GM23338 (cell line): ENCODE results near the gene YY1AP1. TPM values are rescaled to one million over a fixed set of nuclear protein-coding genes. Genes with fewer than 3 reads are reported as not detected.

Source experiments
- ATAC-seq: fragments of 200-7000 bp; cut with Tn5 transposase; 3 replicates; pipeline ENCODE4 v1.9.1; 2020
- DNase-seq: peaks from one replicate; pipeline ENCODE4 v3.0.0-alpha.2; 2015; ENCODE audit warnings: low spot score
- H2AFZ ChIP-seq: fragments of 200-600 bp; sonication (generic); 2 replicates; pipeline ENCODE4 v1.8.0; 2016; ENCODE audit warnings: antibody characterized with exemption, mild to moderate bottlenecking, moderate library complexity
- H3F3A ChIP-seq: fragments of 200-600 bp; sonication (generic); replicated peaks from 2 replicates; pipeline ENCODE4 v1.8.0; 2017; ENCODE audit warnings: antibody characterized with exemption, mixed run types, low read depth
- H3K27ac ChIP-seq: fragments of 200-600 bp; sonication (generic); 2 replicates; pipeline ENCODE4 v1.6.1; 2016; ENCODE audit warnings: low read depth
- H3K27me3 ChIP-seq: fragments of 200-600 bp; sonication (generic); 2 replicates; pipeline ENCODE4 v1.8.0; 2016; ENCODE audit warnings: mild to moderate bottlenecking, mixed run types, moderate library complexity; ENCODE audit not compliant: insufficient read depth
- H3K36me3 ChIP-seq: fragments of 200-600 bp; sonication (generic); 2 replicates; pipeline ENCODE4 v1.8.0; 2016; ENCODE audit warnings: mild to moderate bottlenecking; ENCODE audit not compliant: insufficient read depth
- H3K4me1 ChIP-seq: fragments of 200-600 bp; sonication (generic); 2 replicates; pipeline ENCODE4 v1.8.0; 2016; ENCODE audit warnings: mild to moderate bottlenecking, moderate library complexity; ENCODE audit not compliant: insufficient read depth
- H3K4me2 ChIP-seq: fragments of 200-600 bp; sonication (generic); 2 replicates; pipeline ENCODE4 v1.7.1; 2017; ENCODE audit warnings: mixed run types
- H3K4me3 ChIP-seq: fragments of 200-600 bp; sonication (generic); 2 replicates; pipeline ENCODE4 v1.6.1; 2016; ENCODE audit warnings: mixed run types
- H3K79me2 ChIP-seq: fragments of 200-600 bp; sonication (generic); replicated peaks from 2 replicates; pipeline ENCODE4 v1.8.0; 2017; ENCODE audit warnings: mild to moderate bottlenecking; ENCODE audit not compliant: insufficient read depth
- H3K9me2 ChIP-seq: fragments of 200-600 bp; sonication (generic); 2 replicates; pipeline ENCODE4 v1.8.0; 2017; ENCODE audit not compliant: insufficient read depth
- H4K20me1 ChIP-seq: fragments of 200-600 bp; sonication (generic); replicated peaks from 2 replicates; pipeline ENCODE4 v1.8.0; 2017; ENCODE audit warnings: mild to moderate bottlenecking; ENCODE audit not compliant: insufficient read depth
- H3K27ac Mint-ChIP-seq: 2 replicates; pipeline ENCODE4 v1.8.0; 2020; ENCODE audit warnings: inconsistent platforms, mild to moderate bottlenecking, moderate library complexity, mixed read lengths
- H3K27me3 Mint-ChIP-seq: 3 replicates; pipeline ENCODE4 v1.8.0; 2022; ENCODE audit warnings: low read depth, mild to moderate bottlenecking, moderate library complexity, mixed read lengths, inconsistent platforms; ENCODE audit not compliant: insufficient read depth, poor library complexity
- H3K36me3 Mint-ChIP-seq: 3 replicates; pipeline ENCODE4 v1.8.0; 2021; ENCODE audit warnings: low read depth, mild to moderate bottlenecking, inconsistent platforms, moderate library complexity, mixed read lengths
- H3K4me1 Mint-ChIP-seq: 3 replicates; pipeline ENCODE4 v1.8.0; 2020; ENCODE audit warnings: mild to moderate bottlenecking, inconsistent platforms, mixed read lengths
- H3K4me3 Mint-ChIP-seq: 3 replicates; pipeline ENCODE4 v1.8.0; 2021; ENCODE audit warnings: moderate library complexity, mild to moderate bottlenecking, inconsistent platforms, mixed read lengths
- H3K9me3 Mint-ChIP-seq: 3 replicates; pipeline ENCODE4 v1.8.0; 2020; ENCODE audit warnings: moderate library complexity, mild to moderate bottlenecking, inconsistent platforms, mixed read lengths
- CREB1 ChIP-seq: fragments of 250-450 bp; sonication (Bioruptor Pico); IDR thresholded peaks from 2 replicates; pipeline ENCODE4 v1.5.0; 2020; ENCODE audit warnings: low read depth, mild to moderate bottlenecking, moderate library complexity
- EZH2 ChIP-seq: fragments of 200-600 bp; sonication (generic); IDR thresholded peaks from one replicate; pipeline ENCODE4 v1.8.0; 2017; ENCODE audit warnings: antibody characterized with exemption, mild to moderate bottlenecking, low read depth; ENCODE audit not compliant: unreplicated experiment
- EZH2phosphoT487 ChIP-seq: fragments of 200-600 bp; sonication (generic); IDR thresholded peaks from one replicate; pipeline ENCODE4 v1.8.1; 2018; ENCODE audit warnings: antibody characterized with exemption; ENCODE audit not compliant: unreplicated experiment
- JUNB ChIP-seq: IDR thresholded peaks from one replicate; pipeline ENCODE4 v1.6.1; 2016; ENCODE audit warnings: antibody characterized with exemption; ENCODE audit not compliant: unreplicated experiment
- NANOG ChIP-seq: IDR thresholded peaks from 2 replicates; pipeline ENCODE4 v1.6.1; 2016; ENCODE audit warnings: antibody characterized with exemption, borderline replicate concordance
- POLR2AphosphoS5 ChIP-seq: IDR thresholded peaks from 2 replicates; pipeline ENCODE4 v1.6.1; 2016; ENCODE audit warnings: antibody characterized with exemption, low read depth
- STAT1 ChIP-seq: IDR thresholded peaks from one replicate; pipeline ENCODE4 v1.6.1; 2016; ENCODE audit warnings: antibody characterized with exemption; ENCODE audit not compliant: unreplicated experiment
- ZNF114 ChIP-seq: fragments of 250-450 bp; sonication (Bioruptor Pico); IDR thresholded peaks from 2 replicates; pipeline ENCODE4 v1.5.0; 2020; ENCODE audit warnings: mild to moderate bottlenecking, moderate library complexity
- ZNF331 ChIP-seq: fragments of 250-450 bp; sonication (Bioruptor Pico); IDR thresholded peaks from 2 replicates; pipeline ENCODE4 v1.5.0; 2020; ENCODE audit warnings: low read depth, mild to moderate bottlenecking, moderate library complexity
- polyA plus RNA-seq: library from polyadenylated mRNA; unstranded; fragments of >200 nt; fragmentation: Nextera tagmentation; extraction: Ambion mirVana; gene quantifications from 2 replicates; pipeline ENCODE4 v1.2.1, GENCODE V29; 2016
- total RNA-seq: library from RNA; depleted of rRNA; stranded (reverse); fragments of >200 nt; shearing (Covaris generic); gene quantifications from 2 replicates; pipeline ENCODE4 v1.2.3, GENCODE V29; 2014
- TF ChIP-seq, protein P1 (sequence below): IDR thresholded peaks from 2 replicates; pipeline ENCODE4 v1.6.1; 2016; ENCODE audit warnings: antibody characterized with exemption
- TF ChIP-seq, protein P2 (sequence below), 2 experiments: fragments of 200-600 bp in 1 of 2; sonication (generic) in 1 of 2; conservative IDR thresholded peaks; 2 replicates each; pipeline versions ENCODE4 v1.5.1 to v1.6.1; 2016 to 2017; ENCODE audit warnings: antibody characterized with exemption in 2 of 2, low read depth in 2 of 2, mild to moderate bottlenecking in 2 of 2, moderate library complexity in 1 of 2
- TF ChIP-seq, protein P3 (sequence below): fragments of 250-450 bp; sonication (Bioruptor Pico); IDR thresholded peaks from 2 replicates; pipeline ENCODE4 v1.5.0; 2020; ENCODE audit warnings: mild to moderate bottlenecking, moderate library complexity
- TF ChIP-seq, protein P4 (sequence below): IDR thresholded peaks from one replicate; pipeline ENCODE4 v1.6.1; 2018; ENCODE audit warnings: antibody characterized with exemption; ENCODE audit not compliant: unreplicated experiment

YY1AP1 gene
- total and polyA plus RNA-seq, 2 experiments from 2014 or later: 21.2 to 66.5 TPM

DNA sequence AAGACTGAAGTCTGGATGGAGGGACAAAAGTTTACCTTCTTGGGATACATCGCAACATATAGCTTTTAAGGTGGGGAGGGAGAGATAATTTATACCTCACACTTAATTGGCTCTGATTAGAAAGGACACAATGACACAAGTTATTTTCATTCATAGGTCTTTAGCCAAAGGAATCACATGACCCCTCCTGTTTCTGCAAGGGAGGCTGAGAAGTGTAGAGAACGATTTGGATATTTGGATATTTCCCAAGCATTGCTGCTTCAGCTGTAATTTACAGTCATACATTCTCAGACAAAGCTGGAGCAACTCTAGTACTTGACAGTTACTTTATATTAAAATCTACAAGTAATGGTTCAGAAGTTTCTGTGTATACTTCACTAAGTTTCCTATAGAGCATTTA is 24.5 kb upstream of the YY1AP1 start:
- Histone ChIP-seq H3K79me2 (peaks cover 29% of the 10 kb centered on the region), H3K27ac (no peak overlapping the region), H3K4me1 (no peaks in the 10 kb centered on the region), H2AFZ (no peak overlapping the region), H3K27me3 (no peaks in the 10 kb centered on the region), H3K4me2 (no peak overlapping the region), H3F3A (0 out of 2 replicates have a peak, but pooled peaks cover 2% of the 10 kb centered on the region), H3K36me3 (peaks cover 13% of the 10 kb centered on the region), H4K20me1 (0 out of 2 replicates have a peak, but pooled peaks cover 5% of the 10 kb centered on the region), H3K9me2 (no peaks in the 10 kb centered on the region), H3K4me3 (no peak overlapping the region)
- TF ChIP-seq EZH2: no peak
- no peak for TF ChIP-seq NANOG
- TF ChIP-seq POLR2AphosphoS5: no peak
- no peak for TF ChIP-seq ZNF331 (CRISPR knock-in tag)
- no peak for TF ChIP-seq CREB1 (CRISPR knock-in tag)
- TF ChIP-seq, protein P1, sequence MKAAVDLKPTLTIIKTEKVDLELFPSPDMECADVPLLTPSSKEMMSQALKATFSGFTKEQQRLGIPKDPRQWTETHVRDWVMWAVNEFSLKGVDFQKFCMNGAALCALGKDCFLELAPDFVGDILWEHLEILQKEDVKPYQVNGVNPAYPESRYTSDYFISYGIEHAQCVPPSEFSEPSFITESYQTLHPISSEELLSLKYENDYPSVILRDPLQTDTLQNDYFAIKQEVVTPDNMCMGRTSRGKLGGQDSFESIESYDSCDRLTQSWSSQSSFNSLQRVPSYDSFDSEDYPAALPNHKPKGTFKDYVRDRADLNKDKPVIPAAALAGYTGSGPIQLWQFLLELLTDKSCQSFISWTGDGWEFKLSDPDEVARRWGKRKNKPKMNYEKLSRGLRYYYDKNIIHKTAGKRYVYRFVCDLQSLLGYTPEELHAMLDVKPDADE: no peak
- no peak for TF ChIP-seq EZH2phosphoT487
- TF ChIP-seq, protein P2, sequence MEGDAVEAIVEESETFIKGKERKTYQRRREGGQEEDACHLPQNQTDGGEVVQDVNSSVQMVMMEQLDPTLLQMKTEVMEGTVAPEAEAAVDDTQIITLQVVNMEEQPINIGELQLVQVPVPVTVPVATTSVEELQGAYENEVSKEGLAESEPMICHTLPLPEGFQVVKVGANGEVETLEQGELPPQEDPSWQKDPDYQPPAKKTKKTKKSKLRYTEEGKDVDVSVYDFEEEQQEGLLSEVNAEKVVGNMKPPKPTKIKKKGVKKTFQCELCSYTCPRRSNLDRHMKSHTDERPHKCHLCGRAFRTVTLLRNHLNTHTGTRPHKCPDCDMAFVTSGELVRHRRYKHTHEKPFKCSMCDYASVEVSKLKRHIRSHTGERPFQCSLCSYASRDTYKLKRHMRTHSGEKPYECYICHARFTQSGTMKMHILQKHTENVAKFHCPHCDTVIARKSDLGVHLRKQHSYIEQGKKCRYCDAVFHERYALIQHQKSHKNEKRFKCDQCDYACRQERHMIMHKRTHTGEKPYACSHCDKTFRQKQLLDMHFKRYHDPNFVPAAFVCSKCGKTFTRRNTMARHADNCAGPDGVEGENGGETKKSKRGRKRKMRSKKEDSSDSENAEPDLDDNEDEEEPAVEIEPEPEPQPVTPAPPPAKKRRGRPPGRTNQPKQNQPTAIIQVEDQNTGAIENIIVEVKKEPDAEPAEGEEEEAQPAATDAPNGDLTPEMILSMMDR (conservative IDR thresholded peaks at IDR 0.05; ENCODE audit: low read depth in 2 of 2): no peak
- TF ChIP-seq JUNB: no peak
- TF ChIP-seq, protein P3, sequence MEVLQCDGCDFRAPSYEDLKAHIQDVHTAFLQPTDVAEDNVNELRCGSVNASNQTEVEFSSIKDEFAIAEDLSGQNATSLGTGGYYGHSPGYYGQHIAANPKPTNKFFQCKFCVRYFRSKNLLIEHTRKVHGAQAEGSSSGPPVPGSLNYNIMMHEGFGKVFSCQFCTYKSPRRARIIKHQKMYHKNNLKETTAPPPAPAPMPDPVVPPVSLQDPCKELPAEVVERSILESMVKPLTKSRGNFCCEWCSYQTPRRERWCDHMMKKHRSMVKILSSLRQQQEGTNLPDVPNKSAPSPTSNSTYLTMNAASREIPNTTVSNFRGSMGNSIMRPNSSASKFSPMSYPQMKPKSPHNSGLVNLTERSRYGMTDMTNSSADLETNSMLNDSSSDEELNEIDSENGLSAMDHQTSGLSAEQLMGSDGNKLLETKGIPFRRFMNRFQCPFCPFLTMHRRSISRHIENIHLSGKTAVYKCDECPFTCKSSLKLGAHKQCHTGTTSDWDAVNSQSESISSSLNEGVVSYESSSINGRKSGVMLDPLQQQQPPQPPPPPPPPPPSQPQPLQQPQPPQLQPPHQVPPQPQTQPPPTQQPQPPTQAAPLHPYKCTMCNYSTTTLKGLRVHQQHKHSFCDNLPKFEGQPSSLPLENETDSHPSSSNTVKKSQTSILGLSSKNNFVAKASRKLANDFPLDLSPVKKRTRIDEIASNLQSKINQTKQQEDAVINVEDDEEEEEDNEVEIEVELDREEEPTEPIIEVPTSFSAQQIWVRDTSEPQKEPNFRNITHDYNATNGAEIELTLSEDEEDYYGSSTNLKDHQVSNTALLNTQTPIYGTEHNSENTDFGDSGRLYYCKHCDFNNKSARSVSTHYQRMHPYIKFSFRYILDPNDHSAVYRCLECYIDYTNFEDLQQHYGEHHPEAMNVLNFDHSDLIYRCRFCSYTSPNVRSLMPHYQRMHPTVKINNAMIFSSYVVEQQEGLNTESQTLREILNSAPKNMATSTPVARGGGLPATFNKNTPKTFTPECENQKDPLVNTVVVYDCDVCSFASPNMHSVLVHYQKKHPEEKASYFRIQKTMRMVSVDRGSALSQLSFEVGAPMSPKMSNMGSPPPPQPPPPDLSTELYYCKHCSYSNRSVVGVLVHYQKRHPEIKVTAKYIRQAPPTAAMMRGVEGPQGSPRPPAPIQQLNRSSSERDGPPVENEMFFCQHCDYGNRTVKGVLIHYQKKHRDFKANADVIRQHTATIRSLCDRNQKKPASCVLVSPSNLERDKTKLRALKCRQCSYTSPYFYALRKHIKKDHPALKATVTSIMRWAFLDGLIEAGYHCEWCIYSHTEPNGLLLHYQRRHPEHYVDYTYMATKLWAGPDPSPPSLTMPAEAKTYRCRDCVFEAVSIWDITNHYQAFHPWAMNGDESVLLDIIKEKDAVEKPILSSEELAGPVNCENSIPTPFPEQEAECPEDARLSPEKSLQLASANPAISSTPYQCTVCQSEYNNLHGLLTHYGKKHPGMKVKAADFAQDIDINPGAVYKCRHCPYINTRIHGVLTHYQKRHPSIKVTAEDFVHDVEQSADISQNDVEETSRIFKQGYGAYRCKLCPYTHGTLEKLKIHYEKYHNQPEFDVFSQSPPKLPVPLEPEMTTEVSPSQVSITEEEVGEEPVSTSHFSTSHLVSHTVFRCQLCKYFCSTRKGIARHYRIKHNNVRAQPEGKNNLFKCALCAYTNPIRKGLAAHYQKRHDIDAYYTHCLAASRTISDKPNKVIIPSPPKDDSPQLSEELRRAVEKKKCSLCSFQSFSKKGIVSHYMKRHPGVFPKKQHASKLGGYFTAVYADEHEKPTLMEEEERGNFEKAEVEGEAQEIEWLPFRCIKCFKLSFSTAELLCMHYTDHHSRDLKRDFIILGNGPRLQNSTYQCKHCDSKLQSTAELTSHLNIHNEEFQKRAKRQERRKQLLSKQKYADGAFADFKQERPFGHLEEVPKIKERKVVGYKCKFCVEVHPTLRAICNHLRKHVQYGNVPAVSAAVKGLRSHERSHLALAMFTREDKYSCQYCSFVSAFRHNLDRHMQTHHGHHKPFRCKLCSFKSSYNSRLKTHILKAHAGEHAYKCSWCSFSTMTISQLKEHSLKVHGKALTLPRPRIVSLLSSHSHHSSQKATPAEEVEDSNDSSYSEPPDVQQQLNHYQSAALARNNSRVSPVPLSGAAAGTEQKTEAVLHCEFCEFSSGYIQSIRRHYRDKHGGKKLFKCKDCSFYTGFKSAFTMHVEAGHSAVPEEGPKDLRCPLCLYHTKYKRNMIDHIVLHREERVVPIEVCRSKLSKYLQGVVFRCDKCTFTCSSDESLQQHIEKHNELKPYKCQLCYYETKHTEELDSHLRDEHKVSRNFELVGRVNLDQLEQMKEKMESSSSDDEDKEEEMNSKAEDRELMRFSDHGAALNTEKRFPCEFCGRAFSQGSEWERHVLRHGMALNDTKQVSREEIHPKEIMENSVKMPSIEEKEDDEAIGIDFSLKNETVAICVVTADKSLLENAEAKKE: no peak
- TF ChIP-seq, protein P4, sequence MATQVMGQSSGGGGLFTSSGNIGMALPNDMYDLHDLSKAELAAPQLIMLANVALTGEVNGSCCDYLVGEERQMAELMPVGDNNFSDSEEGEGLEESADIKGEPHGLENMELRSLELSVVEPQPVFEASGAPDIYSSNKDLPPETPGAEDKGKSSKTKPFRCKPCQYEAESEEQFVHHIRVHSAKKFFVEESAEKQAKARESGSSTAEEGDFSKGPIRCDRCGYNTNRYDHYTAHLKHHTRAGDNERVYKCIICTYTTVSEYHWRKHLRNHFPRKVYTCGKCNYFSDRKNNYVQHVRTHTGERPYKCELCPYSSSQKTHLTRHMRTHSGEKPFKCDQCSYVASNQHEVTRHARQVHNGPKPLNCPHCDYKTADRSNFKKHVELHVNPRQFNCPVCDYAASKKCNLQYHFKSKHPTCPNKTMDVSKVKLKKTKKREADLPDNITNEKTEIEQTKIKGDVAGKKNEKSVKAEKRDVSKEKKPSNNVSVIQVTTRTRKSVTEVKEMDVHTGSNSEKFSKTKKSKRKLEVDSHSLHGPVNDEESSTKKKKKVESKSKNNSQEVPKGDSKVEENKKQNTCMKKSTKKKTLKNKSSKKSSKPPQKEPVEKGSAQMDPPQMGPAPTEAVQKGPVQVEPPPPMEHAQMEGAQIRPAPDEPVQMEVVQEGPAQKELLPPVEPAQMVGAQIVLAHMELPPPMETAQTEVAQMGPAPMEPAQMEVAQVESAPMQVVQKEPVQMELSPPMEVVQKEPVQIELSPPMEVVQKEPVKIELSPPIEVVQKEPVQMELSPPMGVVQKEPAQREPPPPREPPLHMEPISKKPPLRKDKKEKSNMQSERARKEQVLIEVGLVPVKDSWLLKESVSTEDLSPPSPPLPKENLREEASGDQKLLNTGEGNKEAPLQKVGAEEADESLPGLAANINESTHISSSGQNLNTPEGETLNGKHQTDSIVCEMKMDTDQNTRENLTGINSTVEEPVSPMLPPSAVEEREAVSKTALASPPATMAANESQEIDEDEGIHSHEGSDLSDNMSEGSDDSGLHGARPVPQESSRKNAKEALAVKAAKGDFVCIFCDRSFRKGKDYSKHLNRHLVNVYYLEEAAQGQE: no peak
- no peak for TF ChIP-seq STAT1
- TF ChIP-seq ZNF114 (CRISPR knock-in tag): no peak
- DNase-seq: no peak
- no peak for ATAC-seq
- Mint-ChIP-seq H3K36me3 (peaks cover 67% of the 10 kb centered on the region), H3K4me3 (no peak overlapping the region), H3K4me1 (no peaks in the 10 kb centered on the region), H3K27ac (no peak overlapping the region), H3K9me3 (peaks cover 4% of the 10 kb centered on the region; the same call in 1 of the 3 replicates), H3K27me3 (peaks cover 7% of the 10 kb centered on the region)
